Measurements from ENCODE around the gene ATP11B.

DNA sequence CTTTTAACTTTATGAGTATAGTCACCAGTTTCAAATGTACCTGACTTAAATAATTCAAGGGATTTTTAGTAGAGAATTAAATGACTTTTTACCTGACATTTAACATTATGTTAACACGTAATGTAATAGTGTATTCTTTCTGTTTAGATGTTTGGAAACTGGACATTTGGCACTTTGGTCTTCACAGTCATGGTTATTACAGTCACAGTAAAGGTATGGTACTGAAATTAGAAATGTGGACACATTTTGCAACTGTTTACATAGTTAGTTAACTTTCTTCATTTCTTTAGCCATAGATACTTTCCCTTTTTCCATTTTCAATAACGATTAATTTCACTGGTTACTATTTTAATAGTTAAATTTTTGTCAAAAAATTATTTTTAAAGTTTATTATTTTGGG, 103.2 kb downstream of the ATP11B start:
- TF ChIP-seq, protein P1, sequence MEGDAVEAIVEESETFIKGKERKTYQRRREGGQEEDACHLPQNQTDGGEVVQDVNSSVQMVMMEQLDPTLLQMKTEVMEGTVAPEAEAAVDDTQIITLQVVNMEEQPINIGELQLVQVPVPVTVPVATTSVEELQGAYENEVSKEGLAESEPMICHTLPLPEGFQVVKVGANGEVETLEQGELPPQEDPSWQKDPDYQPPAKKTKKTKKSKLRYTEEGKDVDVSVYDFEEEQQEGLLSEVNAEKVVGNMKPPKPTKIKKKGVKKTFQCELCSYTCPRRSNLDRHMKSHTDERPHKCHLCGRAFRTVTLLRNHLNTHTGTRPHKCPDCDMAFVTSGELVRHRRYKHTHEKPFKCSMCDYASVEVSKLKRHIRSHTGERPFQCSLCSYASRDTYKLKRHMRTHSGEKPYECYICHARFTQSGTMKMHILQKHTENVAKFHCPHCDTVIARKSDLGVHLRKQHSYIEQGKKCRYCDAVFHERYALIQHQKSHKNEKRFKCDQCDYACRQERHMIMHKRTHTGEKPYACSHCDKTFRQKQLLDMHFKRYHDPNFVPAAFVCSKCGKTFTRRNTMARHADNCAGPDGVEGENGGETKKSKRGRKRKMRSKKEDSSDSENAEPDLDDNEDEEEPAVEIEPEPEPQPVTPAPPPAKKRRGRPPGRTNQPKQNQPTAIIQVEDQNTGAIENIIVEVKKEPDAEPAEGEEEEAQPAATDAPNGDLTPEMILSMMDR (IDR thresholded peaks at IDR 0.05; ENCODE audit: poor library complexity), result no peak
- no peak for TF ChIP-seq EZH2 (IDR thresholded peaks at IDR 0.05; ENCODE audit: borderline replicate concordance)

All from hepatocyte (in vitro differentiated cells).